Keratinocyte (primary cell): Measurements from ENCODE around the gene KRTAP5-8.
"Not testable (repeated sequence)": the region's sequence is repeated elsewhere in the genome, so short reads cannot be mapped to it uniquely, and the experiment has no call there.

Experiments used
- CTCF ChIP-seq, 3 experiments: IDR thresholded peaks in 1 of 3; conservative IDR thresholded peaks in 1 of 3; optimal IDR thresholded peaks in 1 of 3; 2 replicates in 2 of 3; 3 replicates in 1 of 3; pipeline versions ENCODE3 to v1.5.1; 2011; ENCODE audit warnings: low read length in 3 of 3, mild to moderate bottlenecking in 3 of 3, moderate library complexity in 2 of 3, control low read depth in 1 of 3, inconsistent platforms in 1 of 3; ENCODE audit not compliant: insufficient read depth in 2 of 3; ENCODE audit errors: extremely low read depth in 1 of 3
- EZH2 ChIP-seq: IDR thresholded peaks from one replicate; pipeline ENCODE4 v1.6.1; 2012; ENCODE audit warnings: inconsistent platforms, mild to moderate bottlenecking, low read length, moderate library complexity

- not testable (repeated sequence) for TF ChIP-seq CTCF (optimal IDR thresholded peaks at IDR 0.05 in 1 of 3, IDR thresholded peaks at IDR 0.05 in 1 of 3, conservative IDR thresholded peaks at IDR 0.05 in 1 of 3; ENCODE audit: extremely low read depth in 1 of 3, insufficient read depth in 2 of 3, low read length in 3 of 3); EZH2
Observed at GRCh38 chr11:71579513-71579912, 41.7 kb downstream of the KRTAP5-8 start.
